ENCODE measurements around the gene OR51F2. TPM values are rescaled to one million over a fixed set of nuclear protein-coding genes. Genes with fewer than 3 reads are reported as not detected.

The OR51F2 gene
- total and polyA plus RNA-seq, 2 donors (not counting 1 experiment from before 2014, with no cell fraction given): not detected

DNA sequence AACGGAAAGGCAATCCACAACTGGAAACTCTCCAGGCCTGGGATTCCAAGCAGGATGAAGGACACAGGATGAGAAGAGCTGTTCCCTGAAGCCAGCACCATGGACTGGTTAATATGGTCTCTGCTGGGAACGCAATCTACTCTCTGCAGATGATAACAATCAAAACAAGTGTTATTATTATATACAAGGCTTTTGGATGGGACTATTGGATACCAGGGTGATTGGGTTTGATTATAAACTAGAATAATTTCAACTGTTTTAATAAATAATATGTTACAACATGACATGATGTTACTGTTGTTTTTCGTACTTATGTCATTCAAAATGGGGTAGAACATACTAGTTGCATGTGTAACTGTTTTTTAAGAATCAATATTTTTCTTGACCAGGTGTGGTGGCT is 16.8 kb upstream of the OR51F2 start, which contains the start of gene OR52R1:
Gene OR52R1 (minus strand): TSS at position 101 of the 400 bp plus-strand sequence. CDS start 0 bp downstream, at position 101.
- POLR2A ChIA-PET: no interaction called here
- no peak within 1 kb of the TSS for H3K4me3 Mint-ChIP-seq

GRCh38 chr11:4808476-4808875 is 12.6 kb upstream of the OR51F2 start:
- Mint-ChIP-seq H3K4me1 (no peaks in the 10 kb centered on the region), H3K27ac (no peak overlapping the region), H3K4me3 (no peak overlapping the region), H3K27me3 (peaks cover 5% of the 10 kb centered on the region), H3K9me3 (ENCODE audit: insufficient read depth) (peaks cover 2% of the 10 kb centered on the region)
- Histone ChIP-seq H3K9ac (ENCODE audit: low read length) (no peak overlapping the region), H3K4me2 (replicated peaks; ENCODE audit: low read depth, low read length, poor library complexity, severe bottlenecking) (no peak overlapping the region), H3K79me2 (ENCODE audit: control insufficient read depth, insufficient read depth, low read length) (no peaks in the 10 kb centered on the region), H4K20me1 (ENCODE audit: control insufficient read depth, insufficient read depth, low read length, poor library complexity, severe bottlenecking) (no peaks in the 10 kb centered on the region), H3K36me3 (replicated peaks in 1 of 2; ENCODE audit: control extremely low read depth in 1 of 2, control insufficient read depth in 1 of 2, extremely low read depth in 1 of 2, insufficient read depth in 2 of 2, low read length in 1 of 2) (no peaks in the 10 kb centered on the region), H3K27ac (ENCODE audit: low read length in 2 of 2) (no peak overlapping the region), H3K27me3 (replicated peaks in 1 of 4; ENCODE audit: control extremely low read depth in 1 of 4, control insufficient read depth in 3 of 4, insufficient read depth in 4 of 4, low read length in 3 of 4) (no peaks in the 10 kb centered on the region), H3K4me1 (ENCODE audit: control insufficient read depth in 2 of 2, insufficient read depth in 2 of 2, low read length in 2 of 2) (no peaks in the 10 kb centered on the region), H3K9me3 (ENCODE audit: control extremely low read depth in 1 of 3, control insufficient read depth in 2 of 3, insufficient read depth in 1 of 3, low read length in 2 of 3) (no peaks in the 10 kb centered on the region), H3K4me3 (ENCODE audit: control extremely low read depth in 1 of 5, extremely low read depth in 1 of 5, insufficient read depth in 1 of 5, low read depth in 2 of 5, low read length in 4 of 5) (no peak overlapping the region), H2AFZ (ENCODE audit: insufficient read depth, low read depth, low read length, poor library complexity, severe bottlenecking) (no peak overlapping the region)
- 100% methylated on average over 1 of the region's 1 CpG for WGBS (ENCODE audit: insufficient coverage)
- intact Hi-C loops (cut with micrococcal nuclease): no loop called here
- DNase-seq (no peak), ATAC-seq (ENCODE audit: low read depth) (no peak)
- ChIA-PET CTCF (no interaction called here), POLR2A (no interaction called here)
- TF ChIP-seq EZH2 (IDR thresholded peaks at IDR 0.05; ENCODE audit: borderline replicate concordance, insufficient read depth, low read depth, low read length, poor library complexity, severe bottlenecking): no peak
- TF ChIP-seq, protein P1, sequence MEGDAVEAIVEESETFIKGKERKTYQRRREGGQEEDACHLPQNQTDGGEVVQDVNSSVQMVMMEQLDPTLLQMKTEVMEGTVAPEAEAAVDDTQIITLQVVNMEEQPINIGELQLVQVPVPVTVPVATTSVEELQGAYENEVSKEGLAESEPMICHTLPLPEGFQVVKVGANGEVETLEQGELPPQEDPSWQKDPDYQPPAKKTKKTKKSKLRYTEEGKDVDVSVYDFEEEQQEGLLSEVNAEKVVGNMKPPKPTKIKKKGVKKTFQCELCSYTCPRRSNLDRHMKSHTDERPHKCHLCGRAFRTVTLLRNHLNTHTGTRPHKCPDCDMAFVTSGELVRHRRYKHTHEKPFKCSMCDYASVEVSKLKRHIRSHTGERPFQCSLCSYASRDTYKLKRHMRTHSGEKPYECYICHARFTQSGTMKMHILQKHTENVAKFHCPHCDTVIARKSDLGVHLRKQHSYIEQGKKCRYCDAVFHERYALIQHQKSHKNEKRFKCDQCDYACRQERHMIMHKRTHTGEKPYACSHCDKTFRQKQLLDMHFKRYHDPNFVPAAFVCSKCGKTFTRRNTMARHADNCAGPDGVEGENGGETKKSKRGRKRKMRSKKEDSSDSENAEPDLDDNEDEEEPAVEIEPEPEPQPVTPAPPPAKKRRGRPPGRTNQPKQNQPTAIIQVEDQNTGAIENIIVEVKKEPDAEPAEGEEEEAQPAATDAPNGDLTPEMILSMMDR (IDR thresholded peaks at IDR 0.05): no peak

More for the DNA sequence above, 16.8 kb upstream of the OR51F2 start, which contains the start of gene OR52R1:
- no peaks in the 10 kb centered on the region for H4K20me1 ChIP-seq (ENCODE audit: control insufficient read depth, insufficient read depth, low read length, poor library complexity, severe bottlenecking)
- H3K36me3 ChIP-seq (replicated peaks in 1 of 2; ENCODE audit: control extremely low read depth in 1 of 2, control insufficient read depth in 1 of 2, extremely low read depth in 1 of 2, insufficient read depth in 2 of 2, low read length in 1 of 2): no peaks in the 10 kb centered on the region
- intact Hi-C loops (cut with micrococcal nuclease): no loop called here
- WGBS (ENCODE audit: insufficient coverage): 100% methylated on average over 1 of the region's 3 CpGs
- peaks cover 2% of the 10 kb centered on the region for H3K9me3 Mint-ChIP-seq (ENCODE audit: insufficient read depth)
- H3K9ac ChIP-seq (ENCODE audit: low read length): no peak within 1 kb of the TSS
- no peak within 1 kb of the TSS for H3K4me2 ChIP-seq (replicated peaks; ENCODE audit: low read depth, low read length, poor library complexity, severe bottlenecking)
- no peaks in the 10 kb centered on the region for H3K4me1 Mint-ChIP-seq
- ATAC-seq (ENCODE audit: low read depth) (no peak), DNase-seq (no peak)
- H3K79me2 ChIP-seq (ENCODE audit: control insufficient read depth, insufficient read depth, low read length): no peaks in the 10 kb centered on the region
- no peak within 1 kb of the TSS for H3K4me3 ChIP-seq (ENCODE audit: control extremely low read depth in 1 of 5, extremely low read depth in 1 of 5, insufficient read depth in 1 of 5, low read depth in 2 of 5, low read length in 4 of 5)
- no peak within 1 kb of the TSS for H2AFZ ChIP-seq (ENCODE audit: insufficient read depth, low read depth, low read length, poor library complexity, severe bottlenecking)
- no peak within 1 kb of the TSS for H3K27ac ChIP-seq (ENCODE audit: low read length in 2 of 2)
- no peaks in the 10 kb centered on the region for H3K9me3 ChIP-seq (ENCODE audit: control extremely low read depth in 1 of 3, control insufficient read depth in 2 of 3, insufficient read depth in 1 of 3, low read length in 2 of 3)
- no peaks in the 10 kb centered on the region for H3K27me3 ChIP-seq (replicated peaks in 1 of 4; ENCODE audit: control extremely low read depth in 1 of 4, control insufficient read depth in 3 of 4, insufficient read depth in 4 of 4, low read length in 3 of 4)
- H3K4me1 ChIP-seq (ENCODE audit: control insufficient read depth in 2 of 2, insufficient read depth in 2 of 2, low read length in 2 of 2): no peaks in the 10 kb centered on the region
- CTCF ChIA-PET: no interaction called here
- TF ChIP-seq EZH2 (IDR thresholded peaks at IDR 0.05; ENCODE audit: borderline replicate concordance, insufficient read depth, low read depth, low read length, poor library complexity, severe bottlenecking): no peak
- H3K27ac Mint-ChIP-seq: no peak within 1 kb of the TSS
- peaks cover 3% of the 10 kb centered on the region for H3K27me3 Mint-ChIP-seq

Measured in B cell (primary cell).